Measurements from ENCODE around the gene SRPK2. TPM values are rescaled to one million over a fixed set of nuclear protein-coding genes. Genes with fewer than 3 reads are reported as not detected.

SRPK2 gene
- total and polyA plus RNA-seq, 2 donors (not counting 1 experiment from before 2014, with no cell fraction given): 15.2 to 108 TPM

GRCh38 chr7:105199386-105199785, 189.3 kb downstream of the SRPK2 start:
- no peaks in the 10 kb centered on the region for H3K9me3 ChIP-seq (ENCODE audit: control extremely low read depth in 1 of 3, control insufficient read depth in 2 of 3, insufficient read depth in 1 of 3, low read length in 2 of 3)
- intact Hi-C loops (cut with micrococcal nuclease): loop anchor here (5.0 kb wide), 1 partner anchor 52 kb away; no protein-coding TSS in a partner anchor
- no peaks in the 10 kb centered on the region for H3K27me3 ChIP-seq (replicated peaks in 1 of 4; ENCODE audit: control extremely low read depth in 1 of 4, control insufficient read depth in 3 of 4, insufficient read depth in 4 of 4, low read length in 3 of 4)
- H3K27ac Mint-ChIP-seq: no peak overlapping the region
- no peaks in the 10 kb centered on the region for H3K4me1 ChIP-seq (ENCODE audit: control insufficient read depth in 2 of 2, insufficient read depth in 2 of 2, low read length in 2 of 2)
- peaks cover 1 to 30% of the 10 kb centered on the region in 2 experiments for H3K36me3 ChIP-seq (replicated peaks in 1 of 2; ENCODE audit: control extremely low read depth in 1 of 2, control insufficient read depth in 1 of 2, extremely low read depth in 1 of 2, insufficient read depth in 2 of 2, low read length in 1 of 2)
- no peak for ATAC-seq (ENCODE audit: low read depth)
- H3K4me1 Mint-ChIP-seq: peaks cover 21% of the 10 kb centered on the region
- no peak for DNase-seq
- H3K4me2 ChIP-seq (replicated peaks; ENCODE audit: low read depth, low read length, poor library complexity, severe bottlenecking): no peak overlapping the region
- H4K20me1 ChIP-seq (ENCODE audit: control insufficient read depth, insufficient read depth, low read length, poor library complexity, severe bottlenecking): peaks cover 16% of the 10 kb centered on the region
- no peak overlapping the region for H3K4me3 Mint-ChIP-seq
- H3K79me2 ChIP-seq (ENCODE audit: control insufficient read depth, insufficient read depth, low read length): peaks cover 40% of the 10 kb centered on the region
- H3K9me3 Mint-ChIP-seq (ENCODE audit: insufficient read depth): no peaks in the 10 kb centered on the region
- CTCF ChIA-PET: no interaction called here
- H3K27ac ChIP-seq (ENCODE audit: low read length in 2 of 2): no peak overlapping the region
- POLR2A ChIA-PET: no interaction called here
- no CpG with 5 or more reads among the region's 1 CpG for WGBS (ENCODE audit: insufficient coverage)
- H3K9ac ChIP-seq (ENCODE audit: low read length): no peak overlapping the region
- H3K27me3 Mint-ChIP-seq: no peaks in the 10 kb centered on the region
- H3K4me3 ChIP-seq (ENCODE audit: control extremely low read depth in 1 of 5, extremely low read depth in 1 of 5, insufficient read depth in 1 of 5, low read depth in 2 of 5, low read length in 4 of 5): no peak overlapping the region
- no peak for TF ChIP-seq EZH2 (IDR thresholded peaks at IDR 0.05; ENCODE audit: borderline replicate concordance, insufficient read depth, low read depth, low read length, poor library complexity, severe bottlenecking)
- TF ChIP-seq, protein P1, sequence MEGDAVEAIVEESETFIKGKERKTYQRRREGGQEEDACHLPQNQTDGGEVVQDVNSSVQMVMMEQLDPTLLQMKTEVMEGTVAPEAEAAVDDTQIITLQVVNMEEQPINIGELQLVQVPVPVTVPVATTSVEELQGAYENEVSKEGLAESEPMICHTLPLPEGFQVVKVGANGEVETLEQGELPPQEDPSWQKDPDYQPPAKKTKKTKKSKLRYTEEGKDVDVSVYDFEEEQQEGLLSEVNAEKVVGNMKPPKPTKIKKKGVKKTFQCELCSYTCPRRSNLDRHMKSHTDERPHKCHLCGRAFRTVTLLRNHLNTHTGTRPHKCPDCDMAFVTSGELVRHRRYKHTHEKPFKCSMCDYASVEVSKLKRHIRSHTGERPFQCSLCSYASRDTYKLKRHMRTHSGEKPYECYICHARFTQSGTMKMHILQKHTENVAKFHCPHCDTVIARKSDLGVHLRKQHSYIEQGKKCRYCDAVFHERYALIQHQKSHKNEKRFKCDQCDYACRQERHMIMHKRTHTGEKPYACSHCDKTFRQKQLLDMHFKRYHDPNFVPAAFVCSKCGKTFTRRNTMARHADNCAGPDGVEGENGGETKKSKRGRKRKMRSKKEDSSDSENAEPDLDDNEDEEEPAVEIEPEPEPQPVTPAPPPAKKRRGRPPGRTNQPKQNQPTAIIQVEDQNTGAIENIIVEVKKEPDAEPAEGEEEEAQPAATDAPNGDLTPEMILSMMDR (IDR thresholded peaks at IDR 0.05): no peak
- no peak overlapping the region for H2AFZ ChIP-seq (ENCODE audit: insufficient read depth, low read depth, low read length, poor library complexity, severe bottlenecking)

DNA sequence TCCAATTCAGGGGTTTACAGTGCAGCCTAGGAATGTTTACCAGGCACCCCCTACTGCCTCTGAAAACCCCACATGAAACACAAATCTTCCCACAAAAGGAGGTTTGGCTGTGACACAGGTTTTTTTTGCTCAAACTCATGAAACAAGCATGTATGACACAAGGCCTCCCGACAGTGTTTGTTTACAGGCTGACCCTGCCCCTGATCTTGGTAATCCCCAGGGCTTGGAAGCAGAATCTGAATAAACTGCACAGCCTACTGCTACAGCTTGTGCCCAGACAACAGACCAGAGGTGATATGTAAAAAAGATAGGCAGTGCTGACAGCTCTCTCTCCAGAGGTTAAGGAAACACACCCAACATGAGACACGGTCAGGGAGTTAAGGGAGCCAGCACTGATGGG, 190.5 kb downstream of the SRPK2 start:
- no peak overlapping the region for H3K4me2 ChIP-seq (replicated peaks; ENCODE audit: low read depth, low read length, poor library complexity, severe bottlenecking)
- WGBS (ENCODE audit: insufficient coverage): no CpG with 5 or more reads among the region's 2 CpGs
- H3K9me3 Mint-ChIP-seq (ENCODE audit: insufficient read depth): no peaks in the 10 kb centered on the region
- H3K27me3 ChIP-seq (replicated peaks in 1 of 4; ENCODE audit: control extremely low read depth in 1 of 4, control insufficient read depth in 3 of 4, insufficient read depth in 4 of 4, low read length in 3 of 4): no peaks in the 10 kb centered on the region
- ATAC-seq (ENCODE audit: low read depth): no peak
- ChIA-PET CTCF (no interaction called here), POLR2A (no interaction called here)
- intact Hi-C loops (cut with micrococcal nuclease): loop anchor here (5.0 kb wide), 1 partner anchor 51 kb away; no protein-coding TSS in a partner anchor
- TF ChIP-seq, protein P1 (IDR thresholded peaks at IDR 0.05): no peak
- no peak for TF ChIP-seq EZH2 (IDR thresholded peaks at IDR 0.05; ENCODE audit: borderline replicate concordance, insufficient read depth, low read depth, low read length, poor library complexity, severe bottlenecking)
- no peak overlapping the region for H3K9ac ChIP-seq (ENCODE audit: low read length)
- no peak for DNase-seq
- peaks cover 27% of the 10 kb centered on the region for H3K4me1 Mint-ChIP-seq
- H3K79me2 ChIP-seq (ENCODE audit: control insufficient read depth, insufficient read depth, low read length): peaks cover 36% of the 10 kb centered on the region
- H3K27ac Mint-ChIP-seq: no peak overlapping the region
- peaks cover 4 to 6% of the 10 kb centered on the region in 2 donors for H3K4me1 ChIP-seq (ENCODE audit: control insufficient read depth in 2 of 2, insufficient read depth in 2 of 2, low read length in 2 of 2)
- H3K27ac ChIP-seq (ENCODE audit: low read length in 2 of 2): no peak overlapping the region
- H3K4me3 ChIP-seq (ENCODE audit: control extremely low read depth in 1 of 5, extremely low read depth in 1 of 5, insufficient read depth in 1 of 5, low read depth in 2 of 5, low read length in 4 of 5): no peak overlapping the region
- H2AFZ ChIP-seq (ENCODE audit: insufficient read depth, low read depth, low read length, poor library complexity, severe bottlenecking): no peak overlapping the region
- peaks cover 1 to 29% of the 10 kb centered on the region in 2 experiments for H3K36me3 ChIP-seq (replicated peaks in 1 of 2; ENCODE audit: control extremely low read depth in 1 of 2, control insufficient read depth in 1 of 2, extremely low read depth in 1 of 2, insufficient read depth in 2 of 2, low read length in 1 of 2)
- H3K4me3 Mint-ChIP-seq: no peak overlapping the region
- no peaks in the 10 kb centered on the region for H3K9me3 ChIP-seq (ENCODE audit: control extremely low read depth in 1 of 3, control insufficient read depth in 2 of 3, insufficient read depth in 1 of 3, low read length in 2 of 3)
- H3K27me3 Mint-ChIP-seq: no peaks in the 10 kb centered on the region
- H4K20me1 ChIP-seq (ENCODE audit: control insufficient read depth, insufficient read depth, low read length, poor library complexity, severe bottlenecking): peaks cover 16% of the 10 kb centered on the region
